Loucy (cell line): ENCODE results near the gene MORN4.
"Not testable (repeated sequence)": the region's sequence is repeated elsewhere in the genome, so short reads cannot be mapped to it uniquely, and the experiment has no call there.

Source experiments
- H2AFZ ChIP-seq: fragments of 200-600 bp; sonication (generic); 2 replicates; pipeline ENCODE4 v1.6.0; 2016; ENCODE audit warnings: antibody characterized with exemption, mild to moderate bottlenecking, low read length, moderate library complexity
- H3F3A ChIP-seq: fragments of 200-600 bp; 2 replicates; pipeline ENCODE4 v1.6.0; 2016; ENCODE audit warnings: antibody characterized with exemption, low read depth, mild to moderate bottlenecking
- H3K27me3 ChIP-seq: fragments of 200-600 bp; sonication (generic); 2 replicates; pipeline ENCODE4 v1.6.1; 2014; ENCODE audit warnings: low read length, mild to moderate bottlenecking; ENCODE audit not compliant: insufficient read depth, poor library complexity, severe bottlenecking
- H3K36me3 ChIP-seq: fragments of 200-600 bp; sonication (generic); 2 replicates; pipeline ENCODE4 v1.6.1; 2016; ENCODE audit warnings: low read length; ENCODE audit not compliant: insufficient read depth
- H3K4me1 ChIP-seq: fragments of 200-600 bp; sonication (generic); 2 replicates; pipeline ENCODE4 v1.5.1; 2014; ENCODE audit warnings: low read length, mild to moderate bottlenecking; ENCODE audit not compliant: insufficient read depth, poor library complexity, severe bottlenecking
- H3K4me2 ChIP-seq: fragments of 200-600 bp; sonication (generic); 2 replicates; pipeline ENCODE4 v1.6.0; 2014; ENCODE audit warnings: antibody characterized with exemption, low read length, low read depth, mild to moderate bottlenecking; ENCODE audit not compliant: poor library complexity, severe bottlenecking
- H3K4me3 ChIP-seq: fragments of 200-600 bp; sonication (generic); 2 replicates; pipeline ENCODE4 v1.5.1; 2014; ENCODE audit warnings: low read length, mild to moderate bottlenecking, mixed read lengths; ENCODE audit not compliant: poor library complexity, severe bottlenecking
- H3K79me2 ChIP-seq: fragments of 200-600 bp; sonication (generic); 2 replicates; pipeline ENCODE4 v1.6.1; 2014; ENCODE audit warnings: low read length; ENCODE audit not compliant: insufficient read depth
- H3K9ac ChIP-seq: fragments of 200-600 bp; sonication (generic); 2 replicates; pipeline ENCODE4 v1.6.0; 2014; ENCODE audit warnings: mild to moderate bottlenecking, low read depth, low read length, moderate library complexity; ENCODE audit not compliant: poor library complexity, severe bottlenecking
- H3K9me2 ChIP-seq: fragments of 200-600 bp; sonication (generic); replicated peaks from 2 replicates; pipeline ENCODE4 v1.6.1; 2016; ENCODE audit warnings: low read depth, low read length, mixed read lengths
- H3K9me3 ChIP-seq: fragments of 200-600 bp; sonication (generic); 2 replicates; pipeline ENCODE4 v1.6.1; 2014; ENCODE audit warnings: mild to moderate bottlenecking, antibody characterized with exemption, low read length, low read depth; ENCODE audit not compliant: insufficient read depth
- H4K20me1 ChIP-seq: fragments of 200-600 bp; sonication (generic); 2 replicates; pipeline ENCODE4 v1.6.0; 2014; ENCODE audit warnings: antibody characterized with exemption, low read length, mild to moderate bottlenecking; ENCODE audit not compliant: insufficient read depth, poor library complexity, severe bottlenecking
- CTCF ChIP-seq: fragments of 200-600 bp; sonication (generic); conservative IDR thresholded peaks from 2 replicates; pipeline ENCODE4 v1.5.1; 2014; ENCODE audit warnings: mild to moderate bottlenecking, antibody characterized with exemption, low read length
- EZH2phosphoT487 ChIP-seq: fragments of 200-600 bp; IDR thresholded peaks from 2 replicates; pipeline ENCODE4 v1.6.1; 2018; ENCODE audit warnings: antibody characterized with exemption, mild to moderate bottlenecking, moderate library complexity, borderline replicate concordance

The MORN4 gene

GRCh38 chr10:97647556-97647955, 14.3 kb upstream of the MORN4 start:
- no peak overlapping the region for H3K4me2 ChIP-seq
- peaks cover 15% of the 10 kb centered on the region for H3K79me2 ChIP-seq
- H3K27me3 ChIP-seq, result no peaks in the 10 kb centered on the region
- H3K4me3 ChIP-seq, result no peak overlapping the region
- no peak for TF ChIP-seq EZH2phosphoT487
- no peak for TF ChIP-seq CTCF
- H4K20me1 ChIP-seq, result no peaks in the 10 kb centered on the region
- no peaks in the 10 kb centered on the region for H3K9me3 ChIP-seq
- H3K4me1 ChIP-seq, result peaks cover 19% of the 10 kb centered on the region
- H3K36me3 ChIP-seq, result peaks cover 16% of the 10 kb centered on the region; the same call in 1 of the 2 replicates
- no peak overlapping the region for H3K9ac ChIP-seq
- H3F3A ChIP-seq, result no peaks in the 10 kb centered on the region
- H3K9me2 ChIP-seq, result no peaks in the 10 kb centered on the region
- H2AFZ ChIP-seq, result no peak overlapping the region

DNA sequence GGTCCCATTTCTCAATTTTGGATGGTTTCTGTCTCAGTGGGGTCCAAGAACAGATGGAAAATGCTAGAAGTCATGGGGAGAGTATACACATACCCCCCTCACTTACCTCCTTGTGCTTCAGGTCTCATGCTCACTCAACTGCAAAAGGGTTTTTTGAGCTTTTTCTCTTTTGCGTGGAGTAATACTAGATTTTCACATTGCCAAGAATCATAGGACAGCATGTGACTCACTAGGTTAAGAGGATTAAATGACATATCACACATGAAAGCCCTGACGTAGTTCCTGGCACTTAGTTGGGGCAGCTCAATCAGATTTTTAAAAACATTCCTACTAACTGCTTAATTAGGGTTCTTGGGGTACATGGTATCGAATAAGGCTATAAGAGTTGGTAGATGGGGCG, 11.6 kb upstream of the MORN4 start:
- Histone ChIP-seq H3K9me3 (no peaks in the 10 kb centered on the region), H3F3A (no peaks in the 10 kb centered on the region), H3K36me3 (no peaks in the 10 kb centered on the region; the same call in 1 of the 2 replicates), H2AFZ (no peak overlapping the region), H3K27me3 (no peaks in the 10 kb centered on the region), H3K79me2 (peaks cover 28% of the 10 kb centered on the region), H3K9ac (no peak overlapping the region), H3K4me2 (no peak overlapping the region), H4K20me1 (peaks cover 10% of the 10 kb centered on the region), H3K4me1 (peaks cover 31% of the 10 kb centered on the region), H3K9me2 (no peaks in the 10 kb centered on the region), H3K4me3 (no peak overlapping the region)
- TF ChIP-seq CTCF (no peak), EZH2phosphoT487 (no peak)

DNA sequence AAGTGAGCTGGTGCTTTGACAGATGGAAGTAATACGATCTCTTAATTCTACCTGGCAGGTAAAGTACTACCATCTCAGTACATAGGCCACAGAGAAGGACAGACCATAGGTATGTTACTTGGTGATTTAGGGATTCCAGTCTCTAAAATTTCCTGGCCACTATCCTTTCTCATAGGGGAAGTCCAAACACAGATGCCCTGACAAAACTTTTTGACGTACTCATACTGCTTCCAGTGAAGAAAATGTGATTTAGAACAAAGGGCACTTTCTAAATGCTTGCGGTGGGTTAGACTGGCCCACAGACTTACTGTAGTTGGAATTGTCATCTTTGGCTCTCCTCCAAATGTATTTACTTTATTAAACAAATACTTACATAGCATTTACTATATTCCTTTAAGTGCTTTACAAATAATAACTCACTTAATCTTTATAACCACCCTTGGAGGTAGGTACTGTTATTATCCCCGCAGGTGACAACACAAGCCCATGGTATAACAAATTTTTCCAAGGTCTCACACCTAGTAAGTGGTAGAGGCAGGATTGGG, 10.2 kb upstream of the MORN4 start:
- Histone ChIP-seq H3F3A (no peaks in the 10 kb centered on the region), H3K9me2 (no peaks in the 10 kb centered on the region), H4K20me1 (peaks cover 10% of the 10 kb centered on the region), H3K9me3 (no peaks in the 10 kb centered on the region), H3K79me2 (peaks cover 27% of the 10 kb centered on the region), H2AFZ (no peak overlapping the region), H3K36me3 (no peaks in the 10 kb centered on the region; the same call in 1 of the 2 replicates), H3K4me2 (peak overlapping the region; percentile 91), H3K4me3 (no peak overlapping the region), H3K4me1 (peaks cover 22% of the 10 kb centered on the region), H3K27me3 (no peaks in the 10 kb centered on the region), H3K9ac (no peak overlapping the region)
- TF ChIP-seq EZH2phosphoT487 (no peak), CTCF (no peak)

DNA sequence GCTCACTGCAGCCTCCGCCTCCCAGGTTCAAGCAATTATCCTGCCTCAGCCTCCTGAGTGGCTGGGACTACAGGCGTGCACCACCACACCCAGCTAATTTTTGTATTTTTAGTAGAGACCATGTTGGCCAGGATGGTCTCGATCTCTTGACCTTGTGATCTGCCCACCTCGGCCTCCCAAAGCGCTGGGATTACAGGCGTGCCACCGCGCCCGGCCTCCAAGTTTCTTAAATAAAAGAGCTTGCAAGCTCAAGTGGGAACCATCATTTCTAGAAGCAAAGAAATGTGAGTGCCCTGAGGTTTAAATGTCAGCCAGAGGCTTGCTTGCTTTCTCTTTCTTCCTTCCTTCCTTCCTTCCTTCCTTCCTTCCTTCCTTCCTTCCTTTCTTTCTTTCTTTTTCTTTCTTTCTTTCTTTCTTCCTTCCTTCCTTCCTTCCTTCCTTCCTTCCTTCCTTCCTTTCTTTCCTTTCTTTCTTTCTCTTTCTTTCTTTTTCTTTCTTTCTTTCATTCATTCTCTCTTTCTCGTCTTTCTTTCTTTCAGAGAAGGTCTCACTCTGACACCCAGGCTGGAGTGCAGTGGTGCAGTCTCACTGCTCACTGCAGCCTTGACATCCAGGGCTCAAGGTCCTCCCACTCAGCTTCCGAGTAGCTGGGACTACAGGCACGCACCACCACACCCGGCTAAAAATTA, 9.3 kb upstream of the MORN4 start:
- not testable (repeated sequence) for H3K36me3 ChIP-seq, H2AFZ ChIP-seq, H4K20me1 ChIP-seq, H3K4me3 ChIP-seq, H3F3A ChIP-seq, H3K9me3 ChIP-seq, H3K9me2 ChIP-seq, H3K9ac ChIP-seq, H3K27me3 ChIP-seq
- peak overlapping the region; percentile 91 for H3K4me2 ChIP-seq
- peaks cover 26% of the 10 kb centered on the region for H3K79me2 ChIP-seq
- peaks cover 20% of the 10 kb centered on the region for H3K4me1 ChIP-seq
